ENCODE results near the gene CEMIP. TPM values are rescaled to one million over a fixed set of nuclear protein-coding genes. Genes with fewer than 3 reads are reported as not detected.
A peak's percentile ranks its signal among the peaks of the same experiment; 100 is the strongest.

The CEMIP gene
- total RNA-seq, 8 experiments from 2014 or later: 0.32 to 121 (median 3.0) TPM

DNA sequence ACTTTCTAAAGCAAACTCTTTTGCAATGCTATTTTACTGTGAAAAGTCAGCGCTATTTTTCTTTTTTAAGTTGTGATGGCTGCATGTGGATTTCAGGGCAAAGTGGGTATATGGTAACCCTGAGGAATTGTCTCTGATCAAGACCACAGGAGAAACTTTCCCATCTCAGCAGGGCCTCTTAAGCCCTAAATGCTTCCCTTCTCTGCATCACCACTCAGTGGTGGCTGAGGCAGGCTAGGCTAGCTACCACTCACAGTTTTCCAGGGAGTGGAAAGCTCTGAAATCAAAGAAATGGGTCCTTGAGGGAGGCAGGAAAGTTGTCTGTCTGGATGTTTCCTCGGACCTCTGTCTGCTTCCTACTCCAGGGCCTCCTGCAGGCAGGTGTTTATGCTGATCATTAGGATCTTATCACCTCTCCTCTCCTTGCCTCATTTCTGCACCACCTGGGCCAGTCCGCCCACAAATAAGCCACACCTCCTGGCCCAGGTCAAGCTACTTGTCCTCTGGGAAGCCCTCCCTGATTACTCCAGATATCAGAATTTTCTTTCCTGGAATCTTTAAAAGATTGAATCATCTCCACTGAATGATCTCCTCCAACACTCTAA lies 37.0 kb downstream of the CEMIP start:
- no peak overlapping the region for H3K27ac ChIP-seq
- ATAC-seq (replicated peaks in 6 of 8): no peak
- H3K4me3 ChIP-seq: no peak overlapping the region
- 60 to 100% (median 92%) methylated on average over 1 to 2 of the region's 3 CpGs; no CpG with 5 or more reads in 2 of the 10 experiments for WGBS, 10 experiments
- no peaks in the 10 kb centered on the region for H3K4me1 ChIP-seq (replicated peaks in 1 of 2)
- in situ Hi-C loops (cut with MboI; ENCODE audit: low pct_unique_long_range_greater_than_20kb in 2 of 9, low sequenced_read_pairs in 9 of 9, unreplicated experiment in 9 of 9): no loop called here

DNA sequence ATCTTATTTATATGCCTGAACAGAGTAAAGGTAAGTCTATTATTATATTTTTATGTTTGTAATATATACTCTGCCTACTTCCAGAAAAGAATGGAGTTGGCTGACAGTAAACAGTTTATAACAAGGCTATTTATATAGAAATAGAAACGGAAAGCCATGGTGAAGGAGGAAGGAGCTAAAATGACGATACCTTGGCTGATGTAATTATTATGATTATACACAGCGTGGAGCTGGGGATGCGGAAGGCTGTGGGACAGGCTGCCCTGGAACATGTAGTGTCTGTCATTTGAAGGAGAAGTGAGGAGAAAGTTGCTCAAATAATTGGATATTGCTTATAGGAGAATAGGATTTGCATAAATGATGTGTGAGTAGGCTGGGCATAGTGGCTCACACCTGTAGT lies 37.8 kb downstream of the CEMIP start:
- Histone ChIP-seq H3K4me1 (replicated peaks in 1 of 2) (no peaks in the 10 kb centered on the region), H3K27ac (no peak overlapping the region), H3K4me3 (no peak overlapping the region)
- no peak for ATAC-seq (replicated peaks in 6 of 8)
- in situ Hi-C loops (cut with MboI; ENCODE audit: low pct_unique_long_range_greater_than_20kb in 2 of 9, low sequenced_read_pairs in 9 of 9, unreplicated experiment in 9 of 9): no loop called here
- WGBS, 10 experiments: 73 to 100% (median 83%) methylated on average over 1 to 4 of the region's 4 CpGs; no CpG with 5 or more reads in 1 of the 10 experiments

DNA sequence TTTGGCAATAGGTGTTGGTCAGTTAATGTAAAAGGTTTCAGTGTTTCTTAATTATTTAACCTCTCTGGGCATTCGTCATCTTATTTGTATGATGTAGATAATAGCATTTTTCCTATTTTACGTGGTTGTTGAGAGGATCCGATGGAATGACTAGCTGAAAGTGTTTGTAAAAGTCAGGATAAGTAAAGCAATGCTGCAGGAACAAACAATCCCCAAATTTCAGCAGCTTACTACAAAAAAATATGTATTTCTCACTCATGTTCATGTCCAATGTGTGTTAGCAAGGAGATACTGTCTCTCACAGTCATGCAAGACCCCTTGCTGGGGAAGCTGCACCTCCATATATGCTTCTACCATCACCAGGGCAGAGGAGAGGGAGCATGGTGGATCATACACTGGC lies 38.7 kb downstream of the CEMIP start:
- Histone ChIP-seq H3K4me1 (replicated peaks in 1 of 2) (no peaks in the 10 kb centered on the region), H3K27ac (no peak overlapping the region), H3K4me3 (no peak overlapping the region)
- in situ Hi-C loops (cut with MboI; ENCODE audit: low pct_unique_long_range_greater_than_20kb in 2 of 9, low sequenced_read_pairs in 9 of 9, unreplicated experiment in 9 of 9): no loop called here
- 42 to 100% (median 82%) methylated on average over 1 to 3 of the region's 3 CpGs for WGBS, 10 experiments
- ATAC-seq (replicated peaks in 6 of 8): no peak

DNA sequence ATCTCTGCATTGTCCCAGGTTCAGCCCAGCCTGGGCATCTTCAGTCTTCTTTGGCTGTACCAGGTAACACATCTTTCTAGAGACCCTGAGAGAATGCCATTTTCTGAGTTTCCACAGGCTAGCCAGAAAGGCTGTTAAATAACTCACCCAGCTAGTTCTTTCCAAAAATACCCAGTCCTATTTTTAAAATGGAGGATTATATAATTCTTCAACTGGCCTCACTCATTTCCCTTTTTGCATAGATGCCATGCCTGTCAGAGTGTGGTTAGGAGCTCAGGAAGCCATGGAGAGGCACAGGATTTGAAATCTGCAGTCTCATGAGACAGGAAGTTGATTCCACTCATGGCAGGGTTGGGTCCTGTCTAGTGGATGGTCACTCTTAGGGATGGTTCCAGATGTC lies 39.8 kb downstream of the CEMIP start:
- no peak overlapping the region for H3K4me3 ChIP-seq
- ATAC-seq (replicated peaks in 6 of 8): peak in 2 of 8 experiments; percentile 7 to 49
- no peaks in the 10 kb centered on the region for H3K4me1 ChIP-seq (replicated peaks in 1 of 2)
- in situ Hi-C loops (cut with MboI; ENCODE audit: low pct_unique_long_range_greater_than_20kb in 2 of 9, low sequenced_read_pairs in 9 of 9, unreplicated experiment in 9 of 9): no loop called here
- no peak overlapping the region for H3K27ac ChIP-seq

DNA sequence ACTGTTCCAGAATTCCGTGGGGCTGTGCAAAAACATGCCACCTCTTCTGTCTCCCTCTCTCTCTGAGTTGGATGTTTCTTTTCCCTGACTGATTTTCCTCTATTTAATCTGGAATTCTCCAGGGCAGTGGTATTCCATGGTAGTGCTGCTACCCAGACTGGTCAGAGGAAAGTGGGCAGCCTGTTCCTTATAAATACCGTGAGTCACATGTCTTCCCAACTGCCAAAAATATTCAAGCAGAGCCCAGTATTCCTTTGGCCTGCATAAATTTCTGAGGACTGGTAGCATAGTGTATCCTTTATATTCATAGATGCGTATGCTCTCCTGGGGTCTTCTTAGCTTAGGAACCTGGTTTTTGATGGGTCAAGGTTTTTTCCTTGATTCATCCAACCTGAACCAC lies 40.9 kb downstream of the CEMIP start:
- WGBS, 10 experiments: 0 to 100% (median 70%) methylated on average over 1 to 2 of the region's 3 CpGs
- ATAC-seq (replicated peaks in 6 of 8): peak in 1 of 8 experiments; percentile 5
- no peak overlapping the region for H3K4me3 ChIP-seq
- no peaks in the 10 kb centered on the region for H3K4me1 ChIP-seq (replicated peaks in 1 of 2)
- in situ Hi-C loops (cut with MboI; ENCODE audit: low pct_unique_long_range_greater_than_20kb in 2 of 9, low sequenced_read_pairs in 9 of 9, unreplicated experiment in 9 of 9): no loop called here
- no peak overlapping the region for H3K27ac ChIP-seq

DNA sequence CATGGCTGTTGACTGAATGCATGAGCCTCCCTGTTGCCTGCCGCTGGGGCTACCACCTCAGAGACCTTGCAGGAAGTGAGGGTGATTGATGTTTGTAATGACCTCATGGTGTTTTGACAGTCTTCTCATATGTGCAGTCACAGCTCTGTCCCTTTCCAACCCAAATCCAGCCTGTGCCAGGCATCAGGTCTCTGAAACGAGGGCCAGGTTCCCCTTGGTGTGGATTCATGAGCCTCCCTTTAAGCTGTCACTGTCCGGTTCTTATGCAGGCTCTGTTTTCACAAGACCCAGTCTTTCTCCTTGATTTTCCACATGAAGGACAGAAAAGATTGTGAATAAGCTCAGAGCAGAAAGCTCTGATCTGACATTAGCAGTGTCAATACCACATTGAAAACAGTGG lies 43.1 kb downstream of the CEMIP start:
- in situ Hi-C loops (cut with MboI; ENCODE audit: low pct_unique_long_range_greater_than_20kb in 2 of 9, low sequenced_read_pairs in 9 of 9, unreplicated experiment in 9 of 9): no loop called here
- no peak overlapping the region for H3K27ac ChIP-seq
- no peaks in the 10 kb centered on the region for H3K4me1 ChIP-seq (replicated peaks in 1 of 2)
- ATAC-seq (replicated peaks in 6 of 8): no peak
- WGBS, 10 experiments: 63 to 100% (median 96%) methylated on average over 1 to 2 of the region's 3 CpGs; no CpG with 5 or more reads in 4 of the 10 experiments
- no peak overlapping the region for H3K4me3 ChIP-seq

DNA sequence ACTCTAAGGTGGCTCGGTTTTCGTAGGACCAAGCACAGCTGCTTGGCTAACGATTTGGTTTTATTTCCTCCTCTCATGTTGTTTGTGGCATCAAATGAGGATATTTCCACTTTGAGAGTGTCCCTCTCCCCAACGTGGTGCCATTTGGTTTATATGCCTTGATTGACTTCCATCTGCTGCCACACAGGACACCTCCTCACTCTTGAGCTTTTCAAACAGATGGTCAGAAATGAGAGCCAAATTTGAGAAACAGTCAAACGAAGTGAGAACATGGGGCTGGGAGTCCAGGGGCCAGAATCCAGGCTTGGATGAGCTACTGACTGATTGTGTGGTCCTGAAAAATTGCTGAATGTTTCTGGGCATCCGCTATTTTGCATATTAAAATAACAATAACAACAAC lies 43.5 kb downstream of the CEMIP start:
- H3K4me3 ChIP-seq: no peak overlapping the region
- no peak overlapping the region for H3K27ac ChIP-seq
- no peaks in the 10 kb centered on the region for H3K4me1 ChIP-seq (replicated peaks in 1 of 2)
- WGBS, 10 experiments: 17 to 100% (median 70%) methylated on average over 1 to 6 of the region's 6 CpGs; no CpG with 5 or more reads in 1 of the 10 experiments
- in situ Hi-C loops (cut with MboI; ENCODE audit: low pct_unique_long_range_greater_than_20kb in 2 of 9, low sequenced_read_pairs in 9 of 9, unreplicated experiment in 9 of 9): no loop called here
- ATAC-seq (replicated peaks in 6 of 8): no peak

DNA sequence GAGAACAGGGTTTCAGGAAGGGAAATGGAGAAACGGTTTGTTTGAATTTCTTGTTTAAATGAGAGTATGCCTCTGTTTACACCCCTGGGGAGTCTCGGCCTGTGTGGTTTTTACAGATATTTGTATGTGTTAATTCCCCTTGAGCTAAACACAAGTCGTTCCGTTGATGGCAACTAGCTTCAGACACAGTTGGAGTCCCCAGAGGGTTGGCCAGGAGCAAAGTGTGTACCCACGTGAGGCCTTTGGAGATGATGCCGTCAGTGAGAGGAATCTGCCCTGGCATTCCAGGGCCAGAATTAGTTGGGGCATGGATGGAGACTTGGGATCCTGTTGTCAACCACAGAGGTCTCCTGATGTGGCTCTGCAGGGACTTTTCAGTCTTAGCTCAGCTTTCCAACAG lies 44.0 kb downstream of the CEMIP start:
- in situ Hi-C loops (cut with MboI; ENCODE audit: low pct_unique_long_range_greater_than_20kb in 2 of 9, low sequenced_read_pairs in 9 of 9, unreplicated experiment in 9 of 9): no loop called here
- ATAC-seq (replicated peaks in 6 of 8): no peak
- H3K4me1 ChIP-seq (replicated peaks in 1 of 2): no peaks in the 10 kb centered on the region
- no peak overlapping the region for H3K4me3 ChIP-seq
- 39 to 76% (median 68%) methylated on average over 1 to 6 of the region's 6 CpGs; no CpG with 5 or more reads in 3 of the 10 experiments for WGBS, 10 experiments
- no peak overlapping the region for H3K27ac ChIP-seq

DNA sequence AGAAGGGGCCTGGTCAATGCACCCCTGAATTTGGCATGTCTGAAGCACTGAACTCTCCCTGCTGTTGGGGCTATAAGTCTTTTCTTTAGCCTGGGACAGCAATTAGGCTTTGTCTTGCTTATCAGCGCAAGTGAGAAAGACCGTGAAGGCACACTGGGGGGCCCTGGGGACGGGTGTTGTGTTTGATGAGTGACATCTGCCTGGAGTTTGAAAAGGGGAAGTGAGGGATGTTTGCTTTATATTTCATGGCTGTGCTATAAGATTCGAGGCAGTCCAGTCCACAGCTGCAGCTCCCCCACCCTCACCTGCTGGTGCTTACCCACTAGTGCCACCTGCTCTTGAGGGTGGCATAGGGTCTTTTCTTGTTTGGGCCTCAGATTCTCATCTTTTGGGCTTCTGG lies 44.8 kb downstream of the CEMIP start:
- WGBS, 10 experiments: 40 to 80% (median 45%) methylated on average over 1 to 3 of the region's 4 CpGs; no CpG with 5 or more reads in 4 of the 10 experiments
- H3K4me3 ChIP-seq: no peak overlapping the region
- in situ Hi-C loops (cut with MboI; ENCODE audit: low pct_unique_long_range_greater_than_20kb in 2 of 9, low sequenced_read_pairs in 9 of 9, unreplicated experiment in 9 of 9): no loop called here
- H3K4me1 ChIP-seq (replicated peaks in 1 of 2): no peaks in the 10 kb centered on the region
- ATAC-seq (replicated peaks in 6 of 8): no peak
- H3K27ac ChIP-seq: no peak overlapping the region

DNA sequence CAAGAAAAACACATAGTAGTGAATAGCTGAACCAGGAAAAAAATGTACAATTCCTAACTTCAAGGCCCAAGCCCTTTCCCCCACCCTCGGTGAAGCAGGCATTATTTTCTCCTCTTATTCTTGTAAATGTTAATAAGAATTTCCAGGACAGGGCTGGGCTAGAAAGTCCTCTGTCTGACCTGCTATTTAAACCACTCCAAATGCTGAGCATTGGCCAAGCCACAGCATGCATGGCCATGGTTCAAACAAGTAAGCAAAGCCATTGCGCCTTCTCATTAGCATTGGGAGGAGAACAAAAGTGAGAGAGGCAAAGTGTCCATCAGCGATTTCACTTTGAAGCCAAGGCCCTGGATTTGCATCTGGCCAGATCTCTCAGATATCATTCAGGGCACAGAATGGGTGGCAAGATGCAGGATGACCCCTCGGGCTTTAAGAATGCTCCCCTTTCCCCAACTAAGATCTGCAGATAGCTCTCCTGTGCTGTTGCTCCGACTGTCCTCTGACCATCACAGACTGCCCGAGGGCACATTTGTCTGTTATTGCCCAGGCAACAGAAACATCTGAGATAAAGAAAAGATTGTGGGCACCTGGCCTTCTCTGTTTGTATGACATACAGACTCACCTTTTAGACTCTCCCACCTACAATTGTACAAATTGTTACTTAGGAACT lies 46.3 kb downstream of the CEMIP start:
- ATAC-seq (replicated peaks in 6 of 8): peak in 3 of 8 experiments; percentile 90 to 95 (median 94)
- in situ Hi-C loops (cut with MboI; ENCODE audit: low pct_unique_long_range_greater_than_20kb in 2 of 9, low sequenced_read_pairs in 9 of 9, unreplicated experiment in 9 of 9): no loop called here
- Histone ChIP-seq H3K4me3 (no peak overlapping the region), H3K4me1 (replicated peaks in 1 of 2) (no peaks in the 10 kb centered on the region), H3K27ac (no peak overlapping the region)
- WGBS, 10 experiments: 3 to 77% (median 55%) methylated on average over 1 to 6 of the region's 6 CpGs; no CpG with 5 or more reads in 1 of the 10 experiments

DNA sequence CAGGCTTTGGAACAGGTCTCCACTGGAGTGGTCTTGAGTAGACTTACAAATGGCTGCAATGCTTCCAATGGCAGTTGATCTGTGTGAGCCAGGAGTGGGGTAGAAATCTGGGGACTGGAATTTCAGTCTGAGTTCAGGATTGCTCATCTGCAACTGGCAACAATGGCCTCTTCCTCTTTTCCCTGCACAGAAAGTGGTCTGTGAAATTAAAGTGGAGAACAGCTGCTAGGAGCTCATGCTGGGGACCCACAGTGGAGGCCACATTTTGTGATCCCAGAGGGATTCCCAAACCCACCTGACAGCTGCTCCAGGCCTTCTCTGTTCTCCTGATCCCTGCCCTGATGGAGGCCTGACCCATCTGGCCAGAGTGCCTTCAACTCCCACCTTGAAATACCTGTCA lies 49.6 kb downstream of the CEMIP start:
- in situ Hi-C loops (cut with MboI; ENCODE audit: low pct_unique_long_range_greater_than_20kb in 2 of 9, low sequenced_read_pairs in 9 of 9, unreplicated experiment in 9 of 9): no loop called here
- Histone ChIP-seq H3K27ac (no peak overlapping the region), H3K4me1 (replicated peaks in 1 of 2) (no peaks in the 10 kb centered on the region), H3K4me3 (no peak overlapping the region)
- ATAC-seq (replicated peaks in 6 of 8): no peak

DNA sequence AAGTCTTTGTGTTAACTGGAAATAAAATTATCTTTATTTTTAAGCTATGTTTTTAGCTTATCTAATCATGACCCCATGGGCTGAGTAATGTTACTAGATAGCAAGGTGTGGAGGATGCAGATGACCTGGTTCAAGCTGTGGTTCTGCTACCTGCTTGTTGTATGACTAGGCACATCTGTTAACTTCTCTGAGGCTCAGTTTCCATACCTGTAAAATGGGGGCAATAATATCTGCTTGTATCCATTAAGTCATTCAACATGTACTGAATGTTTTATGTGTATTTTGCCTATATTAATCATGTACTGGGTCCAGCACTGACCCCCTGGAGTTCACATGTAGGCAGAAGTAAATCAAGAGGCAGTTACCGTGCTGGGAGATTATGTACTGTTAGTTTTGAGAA lies 51.5 kb downstream of the CEMIP start:
- Histone ChIP-seq H3K27ac (no peak overlapping the region), H3K4me1 (replicated peaks in 1 of 2) (no peaks in the 10 kb centered on the region), H3K4me3 (no peak overlapping the region)
- 86 to 100% (median 100%) methylated on average over 1 of the region's 1 CpG; no CpG with 5 or more reads in 6 of the 10 experiments for WGBS, 10 experiments
- no peak for ATAC-seq (replicated peaks in 6 of 8)
- in situ Hi-C loops (cut with MboI; ENCODE audit: low pct_unique_long_range_greater_than_20kb in 2 of 9, low sequenced_read_pairs in 9 of 9, unreplicated experiment in 9 of 9): no loop called here

DNA sequence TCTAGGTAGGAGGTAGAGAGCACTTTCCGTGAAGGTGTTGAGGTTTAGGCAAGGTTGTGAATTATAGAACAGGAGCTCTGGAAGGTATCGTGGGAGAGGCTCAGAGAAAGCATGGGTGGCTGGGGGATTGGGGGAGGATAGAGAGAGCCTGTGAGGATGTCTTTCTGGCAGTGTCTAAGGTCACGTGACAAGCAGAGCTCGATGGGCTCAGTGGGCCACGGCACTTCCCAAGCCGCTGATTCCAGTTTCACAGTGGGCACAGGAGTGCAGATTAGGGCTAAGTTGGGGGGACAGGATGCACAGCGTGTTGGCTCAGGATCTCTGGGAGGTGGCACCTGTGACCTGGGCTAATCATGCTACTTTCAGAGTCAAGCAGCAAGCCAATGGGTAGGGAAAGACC lies 52.0 kb downstream of the CEMIP start:
- ATAC-seq (replicated peaks in 6 of 8): no peak
- no peak overlapping the region for H3K4me3 ChIP-seq
- H3K27ac ChIP-seq: no peak overlapping the region
- in situ Hi-C loops (cut with MboI; ENCODE audit: low pct_unique_long_range_greater_than_20kb in 2 of 9, low sequenced_read_pairs in 9 of 9, unreplicated experiment in 9 of 9): no loop called here
- WGBS, 10 experiments: 60 to 100% (median 100%) methylated on average over 1 to 5 of the region's 7 CpGs; no CpG with 5 or more reads in 3 of the 10 experiments
- H3K4me1 ChIP-seq (replicated peaks in 1 of 2): no peaks in the 10 kb centered on the region

All from motor neuron (in vitro differentiated cells).